C1 segment of cervical spinal cord (tissue), 14 donors: ENCODE results near the gene RAP1B.

Experiments
- DNase-seq, 14 donors: peaks; one replicate each; lab custom pipeline; 2025; lab: John Stamatoyannopoulos, UW

Gene RAP1B

DNA sequence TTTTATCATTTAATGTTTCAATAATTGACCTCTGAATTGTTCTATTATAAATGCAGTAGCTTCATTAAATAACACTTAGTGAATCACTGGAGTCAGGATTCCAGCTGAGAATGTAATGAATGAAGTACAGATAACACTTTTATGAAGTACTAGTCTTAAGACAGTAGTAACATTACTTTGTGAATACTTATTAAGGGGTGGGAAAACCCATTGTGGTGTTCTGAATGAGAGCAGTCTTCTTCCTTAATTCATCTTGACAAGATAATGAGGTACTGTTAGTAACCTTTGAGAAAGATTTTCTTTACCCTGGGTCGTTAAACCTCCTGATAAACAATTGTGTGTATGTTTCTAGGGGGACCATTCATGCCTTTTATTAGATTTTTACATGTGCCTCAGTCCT lies 88.8 kb downstream of the RAP1B start:
- no peak for DNase-seq
